Measurements from ENCODE around the gene GMNN.
"Not testable (repeated sequence)": the region's sequence is repeated elsewhere in the genome, so short reads cannot be mapped to it uniquely, and the experiment has no call there.

Gene GMNN

DNA sequence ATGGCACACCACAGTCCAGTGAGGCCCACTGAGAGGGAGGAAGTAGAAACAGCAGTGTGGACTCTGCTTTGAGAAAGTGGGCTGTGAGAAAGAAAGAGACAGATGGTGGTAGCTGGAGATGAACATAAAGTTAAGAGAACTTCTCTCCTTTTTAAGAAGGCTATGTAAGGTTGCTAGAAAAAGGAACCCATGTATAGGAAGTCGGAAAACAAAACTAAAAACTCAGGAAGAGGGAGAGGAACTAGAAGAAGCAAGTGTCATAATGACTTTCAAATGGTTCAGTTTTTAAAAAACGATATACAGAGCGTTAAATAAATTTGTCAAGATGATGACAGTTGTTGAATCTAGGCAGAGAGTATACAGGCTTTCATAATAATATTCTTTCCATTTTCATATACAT lies 25.4 kb upstream of the GMNN start:
- Histone ChIP-seq H3K4ac (ENCODE audit: low read depth, low read length) (no peak overlapping the region), H3K79me1 (ENCODE audit: low read length) (no peaks in the 10 kb centered on the region), H3K27me3 (ENCODE audit: insufficient read depth, low read length, poor library complexity) (no peaks in the 10 kb centered on the region), H3K18ac (ENCODE audit: low read length) (no peak overlapping the region), H3K56ac (ENCODE audit: low read length) (no peak overlapping the region), H3K9ac (ENCODE audit: low read length) (no peak overlapping the region), H3K4me2 (ENCODE audit: low read length) (no peak overlapping the region), H2BK5ac (ENCODE audit: low read length) (no peak overlapping the region), H3K23ac (ENCODE audit: low read length) (no peak overlapping the region), H4K5ac (ENCODE audit: low read length) (no peak overlapping the region), H2AK5ac (ENCODE audit: low read length) (no peak overlapping the region), H3K27ac (ENCODE audit: low read depth, low read length) (no peak overlapping the region), H2BK15ac (replicated peaks; ENCODE audit: low read depth) (no peak overlapping the region), H2BK120ac (ENCODE audit: low read depth, low read length) (no peak overlapping the region), H3K4me3 (ENCODE audit: low read length) (no peak overlapping the region), H3K36me3 (ENCODE audit: control insufficient read depth, insufficient read depth, low read length) (no peaks in the 10 kb centered on the region), H3K4me1 (ENCODE audit: control insufficient read depth, low read depth, low read length) (no peaks in the 10 kb centered on the region), H3K79me2 (ENCODE audit: control insufficient read depth, insufficient read depth, low read length) (no peaks in the 10 kb centered on the region), H4K8ac (ENCODE audit: low read depth, low read length) (no peak overlapping the region)
- DNase-seq: no peak
- no CpG with 5 or more reads among the region's 3 CpGs for WGBS (ENCODE audit: extremely low coverage, insufficient coverage, low lambda C conversion rate)

DNA sequence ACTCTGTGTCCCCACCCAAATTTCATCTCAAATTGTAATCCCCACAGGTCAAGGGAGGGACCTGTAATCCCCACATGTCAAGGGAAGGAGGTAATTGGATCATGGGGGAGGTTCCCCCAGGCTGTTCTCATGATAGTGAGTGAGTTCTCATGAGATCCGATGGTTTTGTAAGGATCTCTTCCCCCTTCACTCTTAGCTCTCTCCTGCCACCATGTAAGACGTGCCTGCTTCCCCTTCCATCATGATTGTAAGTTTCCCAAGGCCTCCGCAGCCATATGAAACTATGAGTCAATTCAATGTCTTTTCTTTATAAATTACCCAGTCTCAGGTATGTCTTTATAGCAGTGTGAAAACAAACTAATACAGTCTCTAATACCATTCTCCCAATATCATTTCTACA lies 23.9 kb upstream of the GMNN start:
- H3K56ac ChIP-seq (ENCODE audit: low read length); H4K5ac ChIP-seq (ENCODE audit: low read length); H4K8ac ChIP-seq (ENCODE audit: low read depth, low read length); H3K4me2 ChIP-seq (ENCODE audit: low read length); H2BK120ac ChIP-seq (ENCODE audit: low read depth, low read length); H3K4me3 ChIP-seq (ENCODE audit: low read length); H3K79me2 ChIP-seq (ENCODE audit: control insufficient read depth, insufficient read depth, low read length); H3K27ac ChIP-seq (ENCODE audit: low read depth, low read length); H3K27me3 ChIP-seq (ENCODE audit: insufficient read depth, low read length, poor library complexity); H2AK5ac ChIP-seq (ENCODE audit: low read length); H3K18ac ChIP-seq (ENCODE audit: low read length); DNase-seq; H3K9ac ChIP-seq (ENCODE audit: low read length); H3K36me3 ChIP-seq (ENCODE audit: control insufficient read depth, insufficient read depth, low read length); H3K79me1 ChIP-seq (ENCODE audit: low read length); H3K4me1 ChIP-seq (ENCODE audit: control insufficient read depth, low read depth, low read length); H2BK15ac ChIP-seq (replicated peaks; ENCODE audit: low read depth); H3K23ac ChIP-seq (ENCODE audit: low read length); H3K4ac ChIP-seq (ENCODE audit: low read depth, low read length); H2BK5ac ChIP-seq (ENCODE audit: low read length): not testable (repeated sequence)
- no CpG with 5 or more reads among the region's 3 CpGs for WGBS (ENCODE audit: extremely low coverage, insufficient coverage, low lambda C conversion rate)

DNA sequence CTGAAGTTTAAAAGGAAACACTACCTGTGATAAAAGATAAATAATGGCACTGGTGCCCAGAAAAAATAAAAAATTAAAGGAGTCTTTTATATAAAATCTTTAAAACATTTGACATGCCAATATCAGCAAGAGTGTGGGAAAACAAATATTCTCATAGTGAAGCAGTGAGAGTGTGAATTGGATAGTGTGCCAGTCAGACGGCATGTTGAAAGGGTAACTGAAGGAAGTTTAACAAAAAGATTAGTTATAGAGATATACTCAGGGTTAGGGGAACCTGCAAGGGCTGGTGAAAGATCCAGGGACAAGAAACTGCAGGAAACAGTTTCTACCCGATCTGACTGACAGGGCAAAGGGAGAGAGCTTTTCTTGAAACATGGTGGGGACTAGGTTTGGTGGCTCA lies 22.2 kb upstream of the GMNN start:
- WGBS (ENCODE audit: extremely low coverage, insufficient coverage, low lambda C conversion rate): no CpG with 5 or more reads among the region's 2 CpGs
- H3K4me3 ChIP-seq (ENCODE audit: low read length): no peak overlapping the region
- no peak overlapping the region for H2AK5ac ChIP-seq (ENCODE audit: low read length)
- no peak overlapping the region for H2BK15ac ChIP-seq (replicated peaks; ENCODE audit: low read depth)
- H4K8ac ChIP-seq (ENCODE audit: low read depth, low read length): no peak overlapping the region
- H3K4ac ChIP-seq (ENCODE audit: low read depth, low read length): no peak overlapping the region
- no peaks in the 10 kb centered on the region for H3K36me3 ChIP-seq (ENCODE audit: control insufficient read depth, insufficient read depth, low read length)
- H3K9ac ChIP-seq (ENCODE audit: low read length): no peak overlapping the region
- no peaks in the 10 kb centered on the region for H3K79me2 ChIP-seq (ENCODE audit: control insufficient read depth, insufficient read depth, low read length)
- no peak overlapping the region for H3K4me2 ChIP-seq (ENCODE audit: low read length)
- H3K18ac ChIP-seq (ENCODE audit: low read length): no peak overlapping the region
- H4K5ac ChIP-seq (ENCODE audit: low read length): no peak overlapping the region
- H3K27ac ChIP-seq (ENCODE audit: low read depth, low read length): no peak overlapping the region
- H3K23ac ChIP-seq (ENCODE audit: low read length): no peak overlapping the region
- H2BK120ac ChIP-seq (ENCODE audit: low read depth, low read length): no peak overlapping the region
- no peaks in the 10 kb centered on the region for H3K79me1 ChIP-seq (ENCODE audit: low read length)
- no peak overlapping the region for H2BK5ac ChIP-seq (ENCODE audit: low read length)
- H3K4me1 ChIP-seq (ENCODE audit: control insufficient read depth, low read depth, low read length): no peaks in the 10 kb centered on the region
- DNase-seq: no peak
- no peaks in the 10 kb centered on the region for H3K27me3 ChIP-seq (ENCODE audit: insufficient read depth, low read length, poor library complexity)
- no peak overlapping the region for H3K56ac ChIP-seq (ENCODE audit: low read length)

DNA sequence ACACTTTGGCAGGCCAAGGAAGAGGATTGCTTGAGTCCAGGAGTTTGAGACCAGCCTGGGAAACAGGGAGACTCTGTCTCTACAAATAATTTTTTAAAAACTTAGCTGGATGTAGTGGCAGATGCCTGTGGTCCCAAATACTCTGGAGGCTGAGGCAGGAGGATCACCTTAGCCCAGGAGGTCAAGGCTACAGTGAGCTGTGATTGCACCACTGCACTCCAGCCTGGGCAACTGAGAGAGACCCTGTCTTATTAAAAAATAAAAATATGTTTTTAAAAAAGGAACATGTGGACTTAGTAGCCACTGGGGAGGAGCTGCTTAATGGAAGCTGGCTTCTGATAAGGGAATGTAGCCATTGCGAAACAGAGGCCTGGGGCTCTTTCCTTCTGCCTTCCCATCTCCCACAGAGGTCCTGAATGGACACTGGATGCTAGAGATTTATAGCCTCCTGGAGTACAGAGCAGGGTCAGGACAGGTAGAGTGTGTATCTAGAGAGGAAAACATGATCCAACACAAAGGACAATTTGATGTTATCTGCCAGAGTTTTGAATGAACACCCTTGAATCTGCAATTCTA lies 21.7 kb upstream of the GMNN start:
- whole genome bisulfite sequencing (ENCODE audit: extremely low coverage, insufficient coverage, low lambda C conversion rate): no CpG with 5 or more reads among the region's 1 CpG
- H2AK5ac ChIP-seq (ENCODE audit: low read length): no peak overlapping the region
- H4K8ac ChIP-seq (ENCODE audit: low read depth, low read length): no peak overlapping the region
- no peaks in the 10 kb centered on the region for H3K79me2 ChIP-seq (ENCODE audit: control insufficient read depth, insufficient read depth, low read length)
- H3K56ac ChIP-seq (ENCODE audit: low read length): no peak overlapping the region
- no peak overlapping the region for H3K23ac ChIP-seq (ENCODE audit: low read length)
- no peak for DNase-seq
- no peak overlapping the region for H3K18ac ChIP-seq (ENCODE audit: low read length)
- H3K27me3 ChIP-seq (ENCODE audit: insufficient read depth, low read length, poor library complexity): no peaks in the 10 kb centered on the region
- H3K4ac ChIP-seq (ENCODE audit: low read depth, low read length): no peak overlapping the region
- no peak overlapping the region for H2BK15ac ChIP-seq (replicated peaks; ENCODE audit: low read depth)
- H3K4me2 ChIP-seq (ENCODE audit: low read length): no peak overlapping the region
- H3K4me1 ChIP-seq (ENCODE audit: control insufficient read depth, low read depth, low read length): no peaks in the 10 kb centered on the region
- no peak overlapping the region for H3K27ac ChIP-seq (ENCODE audit: low read depth, low read length)
- no peaks in the 10 kb centered on the region for H3K79me1 ChIP-seq (ENCODE audit: low read length)
- no peak overlapping the region for H4K5ac ChIP-seq (ENCODE audit: low read length)
- H3K9ac ChIP-seq (ENCODE audit: low read length): no peak overlapping the region
- no peak overlapping the region for H3K4me3 ChIP-seq (ENCODE audit: low read length)
- H2BK5ac ChIP-seq (ENCODE audit: low read length): no peak overlapping the region
- no peak overlapping the region for H2BK120ac ChIP-seq (ENCODE audit: low read depth, low read length)
- H3K36me3 ChIP-seq (ENCODE audit: control insufficient read depth, insufficient read depth, low read length): no peaks in the 10 kb centered on the region

DNA sequence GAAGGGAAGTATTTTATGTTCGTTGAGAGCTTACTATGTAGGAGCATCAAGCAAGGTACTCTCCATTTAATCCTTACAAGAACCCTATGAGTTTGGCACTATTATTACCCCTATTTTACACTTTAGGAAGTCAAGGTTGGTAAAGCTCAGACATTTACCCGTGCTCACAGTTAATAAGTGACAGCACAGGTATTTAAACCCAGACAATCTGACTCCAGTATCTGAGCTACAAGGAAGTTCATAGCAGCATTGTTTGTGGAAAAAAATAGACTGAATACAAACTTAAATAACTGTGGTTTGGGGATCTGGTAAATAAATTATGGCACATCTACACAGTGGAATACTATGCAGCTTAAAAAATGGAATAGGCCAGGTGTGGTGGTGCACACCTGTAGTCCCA lies 21.2 kb upstream of the GMNN start:
- Histone ChIP-seq H3K23ac (ENCODE audit: low read length) (no peak overlapping the region), H2BK15ac (replicated peaks; ENCODE audit: low read depth) (no peak overlapping the region), H2BK120ac (ENCODE audit: low read depth, low read length) (no peak overlapping the region), H3K4me3 (ENCODE audit: low read length) (no peak overlapping the region), H2BK5ac (ENCODE audit: low read length) (no peak overlapping the region), H3K79me2 (ENCODE audit: control insufficient read depth, insufficient read depth, low read length) (no peaks in the 10 kb centered on the region), H3K4ac (ENCODE audit: low read depth, low read length) (no peak overlapping the region), H4K8ac (ENCODE audit: low read depth, low read length) (no peak overlapping the region), H3K27ac (ENCODE audit: low read depth, low read length) (no peak overlapping the region), H3K4me2 (ENCODE audit: low read length) (no peak overlapping the region), H3K56ac (ENCODE audit: low read length) (no peak overlapping the region), H3K4me1 (ENCODE audit: control insufficient read depth, low read depth, low read length) (no peaks in the 10 kb centered on the region), H2AK5ac (ENCODE audit: low read length) (no peak overlapping the region), H3K18ac (ENCODE audit: low read length) (no peak overlapping the region), H3K36me3 (ENCODE audit: control insufficient read depth, insufficient read depth, low read length) (no peaks in the 10 kb centered on the region), H3K27me3 (ENCODE audit: insufficient read depth, low read length, poor library complexity) (no peaks in the 10 kb centered on the region), H4K5ac (ENCODE audit: low read length) (no peak overlapping the region), H3K79me1 (ENCODE audit: low read length) (no peaks in the 10 kb centered on the region), H3K9ac (ENCODE audit: low read length) (no peak overlapping the region)
- no peak for DNase-seq
- no CpG with 5 or more reads among the region's 2 CpGs for WGBS (ENCODE audit: extremely low coverage, insufficient coverage, low lambda C conversion rate)

DNA sequence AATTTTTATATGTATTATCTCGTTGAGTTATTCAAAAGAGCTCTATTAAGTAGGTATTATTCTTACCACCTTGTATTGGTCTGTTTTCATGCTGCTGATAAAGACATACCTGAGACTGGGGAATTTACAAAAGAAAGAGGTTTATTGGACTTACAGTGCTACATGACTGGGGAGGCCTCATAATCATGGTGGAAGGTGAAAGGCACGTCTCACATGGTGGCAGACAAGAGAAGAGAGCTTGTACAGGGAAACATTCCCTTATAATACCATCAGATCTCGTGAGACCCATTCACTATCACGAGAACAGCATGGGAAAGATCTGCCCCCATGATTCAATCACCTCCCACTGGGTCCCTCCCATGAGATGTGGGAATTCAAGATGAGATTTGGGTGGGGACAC lies 20.4 kb upstream of the GMNN start:
- H3K79me2 ChIP-seq (ENCODE audit: control insufficient read depth, insufficient read depth, low read length); H3K79me1 ChIP-seq (ENCODE audit: low read length); H3K23ac ChIP-seq (ENCODE audit: low read length); DNase-seq; H3K36me3 ChIP-seq (ENCODE audit: control insufficient read depth, insufficient read depth, low read length); H4K8ac ChIP-seq (ENCODE audit: low read depth, low read length); H3K18ac ChIP-seq (ENCODE audit: low read length); H3K56ac ChIP-seq (ENCODE audit: low read length); H3K4me1 ChIP-seq (ENCODE audit: control insufficient read depth, low read depth, low read length); H3K4me3 ChIP-seq (ENCODE audit: low read length); H3K4me2 ChIP-seq (ENCODE audit: low read length); H3K27me3 ChIP-seq (ENCODE audit: insufficient read depth, low read length, poor library complexity); H2BK5ac ChIP-seq (ENCODE audit: low read length); H2BK120ac ChIP-seq (ENCODE audit: low read depth, low read length); H3K4ac ChIP-seq (ENCODE audit: low read depth, low read length); H2AK5ac ChIP-seq (ENCODE audit: low read length); H4K5ac ChIP-seq (ENCODE audit: low read length); H3K9ac ChIP-seq (ENCODE audit: low read length); H2BK15ac ChIP-seq (replicated peaks; ENCODE audit: low read depth); H3K27ac ChIP-seq (ENCODE audit: low read depth, low read length): not testable (repeated sequence)
- no CpG with 5 or more reads among the region's 4 CpGs for WGBS (ENCODE audit: extremely low coverage, insufficient coverage, low lambda C conversion rate)

Measured in mesendoderm (in vitro differentiated cells).